ENCODE data around the gene TRAFD1. TPM values are rescaled to one million over a fixed set of nuclear protein-coding genes. Genes with fewer than 3 reads are reported as not detected.

The TRAFD1 gene
- total and polyA plus RNA-seq, 2 donors (not counting 3 experiments of a cell fraction or from before 2014, with no cell fraction given), result 20.3 to 24.9 TPM

- BruUV-seq (replicated peaks), result no TSS peak
- Histone ChIP-seq H2AFZ (ENCODE audit: low read depth, low read length) (peak overlapping the region; percentile 29), H3K4me2 (ENCODE audit: insufficient read depth, low read length) (peak overlapping the region; percentile 85), H3K79me2 (ENCODE audit: control insufficient read depth, insufficient read depth, low read length) (peaks cover 5% of the 10 kb centered on the region), H4K20me1 (replicated peaks; ENCODE audit: control insufficient read depth, extremely low read depth, insufficient read depth, low read length) (no peaks in the 10 kb centered on the region), H3K9ac (replicated peaks; ENCODE audit: extremely low read depth, insufficient read depth, low read length) (peak overlapping the region; percentile 4), H3K27me3 (ENCODE audit: control insufficient read depth in 2 of 2, insufficient read depth in 2 of 2, low read length in 2 of 2) (no peaks in the 10 kb centered on the region), H3K9me3 (replicated peaks; ENCODE audit: control insufficient read depth, insufficient read depth, low read length) (no peaks in the 10 kb centered on the region), H3K4me1 (ENCODE audit: control insufficient read depth, extremely low read depth, insufficient read depth, low read length) (peaks cover 20% of the 10 kb centered on the region), H3K27ac (ENCODE audit: insufficient read depth, low read depth, low read length) (peak overlapping the region; percentile 22), H3K4me3 (replicated peaks in 1 of 3; ENCODE audit: insufficient read depth in 1 of 3, low read depth in 1 of 3, low read length in 3 of 3) (peak overlapping the region in 1 of 3 experiments; percentile 1), H3K36me3 (ENCODE audit: control insufficient read depth in 2 of 2, extremely low read depth in 1 of 2, insufficient read depth in 2 of 2, low read length in 2 of 2) (peaks cover 4 to 8% of the 10 kb centered on the region in 2 experiments), H3K9me1 (replicated peaks; ENCODE audit: control insufficient read depth, extremely low read depth, insufficient read depth, low read length) (no peaks in the 10 kb centered on the region)
- peak; percentile 61 for FAIRE-seq
- ChIA-PET POLR2A (interaction anchor here (1.0 to 1.7 kb wide), 2 partner anchors 9 to 21 kb away, joined by 3 to 7 read pairs; partner anchors contain the start of gene NAA25), CTCF (interaction anchor here (1.0 to 1.6 kb wide), 4 partner anchors 13 to 185 kb away, joined by 3 to 4 read pairs (median 3); no protein-coding TSS in a partner anchor)
- dilution Hi-C loops (cut with MboI; ENCODE audit: extremely low pct_ligation_motif_present, low sequenced_read_pairs), result no loop called here
- intact Hi-C loops (cut with micrococcal nuclease), result no loop called here
- DNase-seq (ENCODE audit: low read depth, low spot score), result peak; percentile 72
- TF ChIP-seq JUN (IDR thresholded peaks at IDR 0.05; ENCODE audit: borderline replicate concordance, insufficient read depth, insufficient read length, low read depth) (no peak), MAX (IDR thresholded peaks at IDR 0.05; ENCODE audit: insufficient read depth, insufficient read length) (no peak), MYC (IDR thresholded peaks at IDR 0.05; ENCODE audit: low read depth, low read length) (no peak), FOS (IDR thresholded peaks at IDR 0.05; ENCODE audit: borderline replicate concordance, insufficient read depth, low read length) (no peak), POLR2A (IDR thresholded peaks at IDR 0.05; ENCODE audit: low read depth, low read length) (no peak), EZH2 (IDR thresholded peaks at IDR 0.05; ENCODE audit: borderline replicate concordance, low read depth, low read length, severe bottlenecking) (no peak), GATA2 (IDR thresholded peaks at IDR 0.05; ENCODE audit: insufficient read depth, insufficient read length, low read depth, low read length) (no peak), CTCF (IDR thresholded peaks at IDR 0.05; ENCODE audit: extremely low read depth in 1 of 2, insufficient read depth in 1 of 2, low read depth in 1 of 2, low read length in 2 of 2) (no peak), POLR2AphosphoS5 (IDR thresholded peaks at IDR 0.05; ENCODE audit: insufficient read depth, low read depth, low read length) (no peak)
Observed at GRCh38 chr12:112130441-112130998, 5.2 kb downstream of the TRAFD1 start.
